ENCODE measurements around the gene COPS7A. TPM values are rescaled to one million over a fixed set of nuclear protein-coding genes. Genes with fewer than 3 reads are reported as not detected.
A peak's percentile ranks its signal among the peaks of the same experiment; 100 is the strongest.

Gene COPS7A
- total and polyA plus RNA-seq, 2 donors = 28.0 to 39.8 TPM

DNA sequence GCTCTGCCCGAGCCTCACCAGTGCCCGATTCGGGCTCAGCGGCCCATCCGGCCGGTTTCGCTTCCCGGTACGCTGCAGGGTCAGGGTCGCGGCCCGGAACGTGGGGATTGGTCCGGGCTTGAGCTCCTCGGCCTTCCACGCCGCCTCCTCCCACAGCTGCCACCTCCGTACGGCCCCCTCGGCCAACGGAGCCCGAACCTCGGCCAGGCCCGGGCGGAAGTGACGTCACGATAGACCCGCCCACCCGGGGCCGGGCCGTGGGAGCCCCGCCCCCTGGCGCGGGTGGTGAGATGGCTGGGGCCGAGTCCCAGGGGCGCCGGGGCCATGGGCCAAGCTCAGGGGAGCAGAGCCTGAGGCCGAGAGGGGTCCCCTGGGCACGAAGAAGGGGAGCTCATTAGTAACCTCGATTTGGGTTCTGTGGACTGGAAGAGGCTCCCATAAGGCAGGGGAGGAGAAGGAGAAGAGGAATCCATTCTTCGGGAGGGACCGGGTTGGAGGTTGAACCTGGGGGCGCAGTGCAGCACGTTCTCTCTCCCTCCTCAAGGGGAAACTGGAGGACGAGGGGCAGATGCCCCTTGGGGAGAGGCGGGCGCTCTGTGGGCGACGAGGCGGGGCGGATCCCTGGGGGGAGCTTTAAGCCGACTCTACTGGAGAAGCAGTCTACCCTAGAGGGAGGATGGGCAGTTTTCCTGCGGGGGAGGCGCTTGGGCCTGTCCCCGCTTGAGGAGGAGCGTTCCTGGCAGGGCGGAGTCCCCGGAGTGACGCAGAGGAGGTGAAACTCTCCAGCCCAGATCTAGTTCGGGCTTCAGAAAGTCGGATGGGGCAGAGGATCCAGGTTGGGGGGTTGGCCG is 29.3 kb downstream of the COPS7A start, which contains the start of gene MLF2:
TSS of gene MLF2 (minus strand) at position 221 of the 851 bp plus-strand sequence. CDS start 807 bp downstream, outside the sequence.
- Histone ChIP-seq H3K4me3 (ENCODE audit: low read length in 2 of 2) (peak within 1 kb of the TSS; percentile 84 to 91), H3K4me1 (ENCODE audit: control insufficient read depth in 2 of 2, insufficient read depth in 2 of 2, low read length in 2 of 2) (peaks cover 9 to 22% of the 10 kb centered on the region in 2 donors), H3K27me3 (ENCODE audit: control insufficient read depth in 2 of 2, insufficient read depth in 1 of 2, low read length in 1 of 2) (no peaks in the 10 kb centered on the region), H3K9me3 (ENCODE audit: control insufficient read depth in 2 of 2, insufficient read depth in 1 of 2, low read length in 1 of 2) (no peaks in the 10 kb centered on the region), H3K36me3 (ENCODE audit: control insufficient read depth in 2 of 2, insufficient read depth in 2 of 2, low read length in 1 of 2) (peaks cover 31 to 36% of the 10 kb centered on the region in 2 donors), H3K27ac (ENCODE audit: low read depth in 1 of 2, low read length in 1 of 2) (peak within 1 kb of the TSS; percentile 84 to 98)
- DNase-seq (ENCODE audit: low read depth in 6 of 9, low spot score in 9 of 9) = peak; percentile 88 to 97 (median 95)
- WGBS = under 1% methylated on average over 62 of the region's 62 CpGs

DNA sequence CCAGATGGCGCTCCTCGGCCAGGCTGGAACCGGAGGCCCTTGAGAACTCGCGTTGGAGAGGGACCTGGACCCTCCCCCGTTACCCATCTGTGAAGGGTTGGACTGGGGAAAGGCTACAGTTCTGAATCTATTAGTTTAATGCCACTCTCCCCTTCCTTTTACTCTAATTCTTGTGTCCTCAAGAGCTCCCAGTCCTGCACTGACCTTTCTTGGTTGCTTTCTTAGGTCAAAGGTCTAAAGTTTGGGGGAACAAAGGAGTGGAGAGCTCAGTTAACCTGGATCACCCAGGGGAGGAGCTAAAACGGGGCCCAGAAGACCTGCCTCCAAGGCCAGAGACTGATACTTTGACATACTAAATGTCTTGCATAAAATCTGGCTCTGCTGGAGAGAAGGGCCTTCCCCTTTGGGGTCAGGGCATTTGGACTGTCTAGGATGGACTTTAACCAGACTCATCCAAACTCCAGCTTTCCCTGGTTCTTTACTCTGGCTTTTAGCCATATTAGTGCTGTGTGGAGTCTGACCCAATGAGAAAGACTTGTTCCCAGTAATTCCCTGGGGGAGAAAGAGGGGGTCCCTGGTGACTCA is 30.0 kb downstream of the COPS7A start:
- DNase-seq (ENCODE audit: low read depth in 6 of 9, low spot score in 9 of 9) = no peak
- Histone ChIP-seq H3K27ac (ENCODE audit: low read depth in 1 of 2, low read length in 1 of 2) (peak overlapping the region in 1 of 2 donors; percentile 98), H3K4me1 (ENCODE audit: control insufficient read depth in 2 of 2, insufficient read depth in 2 of 2, low read length in 2 of 2) (peaks cover 13 to 29% of the 10 kb centered on the region in 2 donors), H3K9me3 (ENCODE audit: control insufficient read depth in 2 of 2, insufficient read depth in 1 of 2, low read length in 1 of 2) (no peaks in the 10 kb centered on the region), H3K36me3 (ENCODE audit: control insufficient read depth in 2 of 2, insufficient read depth in 2 of 2, low read length in 1 of 2) (peaks cover 24 to 29% of the 10 kb centered on the region in 2 donors), H3K4me3 (ENCODE audit: low read length in 2 of 2) (peak overlapping the region; percentile 84 to 91), H3K27me3 (ENCODE audit: control insufficient read depth in 2 of 2, insufficient read depth in 1 of 2, low read length in 1 of 2) (no peaks in the 10 kb centered on the region)
- 4% methylated on average over 7 of the region's 7 CpGs for WGBS

DNA sequence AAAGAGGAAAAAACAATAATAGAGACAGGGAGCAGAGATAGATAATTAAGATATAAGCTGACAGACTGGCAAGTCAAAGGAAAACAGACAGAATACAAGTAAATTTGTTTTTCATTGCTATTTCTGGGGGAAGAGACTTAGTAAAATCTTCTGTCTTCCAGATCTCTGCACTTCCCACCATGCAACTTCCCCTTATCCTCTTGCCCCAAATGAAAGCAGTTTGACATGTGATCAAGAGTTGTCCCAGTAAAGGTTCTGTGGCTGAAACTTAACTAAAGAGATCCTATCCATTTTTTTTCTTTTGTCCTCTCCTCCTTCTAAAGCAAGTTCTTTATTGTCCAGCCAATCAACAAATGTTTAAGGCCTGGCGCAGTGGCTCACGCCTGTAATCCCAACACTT is 30.6 kb downstream of the COPS7A start:
- no peak for DNase-seq (ENCODE audit: low read depth in 6 of 9, low spot score in 9 of 9)
- H3K4me1 ChIP-seq (ENCODE audit: control insufficient read depth in 2 of 2, insufficient read depth in 2 of 2, low read length in 2 of 2) = peaks cover 13 to 32% of the 10 kb centered on the region in 2 donors
- no peaks in the 10 kb centered on the region for H3K9me3 ChIP-seq (ENCODE audit: control insufficient read depth in 2 of 2, insufficient read depth in 1 of 2, low read length in 1 of 2)
- H3K36me3 ChIP-seq (ENCODE audit: control insufficient read depth in 2 of 2, insufficient read depth in 2 of 2, low read length in 1 of 2) = peaks cover 19 to 24% of the 10 kb centered on the region in 2 donors
- H3K27ac ChIP-seq (ENCODE audit: low read depth in 1 of 2, low read length in 1 of 2) = no peak overlapping the region
- H3K27me3 ChIP-seq (ENCODE audit: control insufficient read depth in 2 of 2, insufficient read depth in 1 of 2, low read length in 1 of 2) = no peaks in the 10 kb centered on the region
- H3K4me3 ChIP-seq (ENCODE audit: low read length in 2 of 2) = no peak overlapping the region
- 98% methylated on average over 2 of the region's 2 CpGs for WGBS

DNA sequence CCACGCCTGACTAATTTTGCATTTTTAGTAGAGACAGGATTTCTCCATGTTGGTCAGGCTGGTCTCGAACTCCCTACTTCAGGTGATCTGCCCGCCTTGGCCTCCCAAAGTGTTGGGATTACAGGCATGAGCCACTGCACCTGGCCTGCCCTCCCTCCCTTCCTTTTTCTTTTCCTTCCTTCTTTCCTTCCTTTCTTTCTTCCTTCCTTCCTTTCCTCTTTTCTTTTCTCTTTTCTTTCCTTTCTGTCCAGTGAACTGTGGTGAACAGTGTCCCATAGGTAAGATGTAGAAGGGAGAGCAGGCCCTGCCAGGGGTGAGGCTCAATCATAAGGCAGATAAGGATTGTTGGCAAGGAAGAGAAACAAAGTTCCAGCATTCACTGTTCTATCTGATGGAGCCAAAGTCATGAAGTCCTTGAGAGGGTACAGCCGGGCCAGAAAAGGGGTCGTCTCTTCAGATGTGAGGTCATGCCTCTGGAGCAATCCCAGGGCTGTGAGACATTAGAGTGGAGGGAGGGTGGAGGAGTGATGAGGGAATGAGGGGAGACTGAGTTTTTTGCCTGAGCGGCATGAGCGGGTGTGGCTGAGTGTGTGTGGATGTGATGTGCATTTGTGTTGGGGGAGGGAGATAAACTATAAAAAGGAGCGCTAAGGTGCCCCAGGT is 33.3 kb downstream of the COPS7A start:
- Histone ChIP-seq H3K27me3 (ENCODE audit: control insufficient read depth in 2 of 2, insufficient read depth in 1 of 2, low read length in 1 of 2) (peaks cover 0 to 4% of the 10 kb centered on the region in 2 donors), H3K27ac (ENCODE audit: low read depth in 1 of 2, low read length in 1 of 2) (no peak overlapping the region), H3K4me1 (ENCODE audit: control insufficient read depth in 2 of 2, insufficient read depth in 2 of 2, low read length in 2 of 2) (peaks cover 10 to 25% of the 10 kb centered on the region in 2 donors), H3K4me3 (ENCODE audit: low read length in 2 of 2) (no peak overlapping the region), H3K9me3 (ENCODE audit: control insufficient read depth in 2 of 2, insufficient read depth in 1 of 2, low read length in 1 of 2) (no peaks in the 10 kb centered on the region), H3K36me3 (ENCODE audit: control insufficient read depth in 2 of 2, insufficient read depth in 2 of 2, low read length in 1 of 2) (no peaks in the 10 kb centered on the region)
- DNase-seq (ENCODE audit: low read depth in 6 of 9, low spot score in 9 of 9) = no peak
- WGBS = 96% methylated on average over 8 of the region's 8 CpGs

DNA sequence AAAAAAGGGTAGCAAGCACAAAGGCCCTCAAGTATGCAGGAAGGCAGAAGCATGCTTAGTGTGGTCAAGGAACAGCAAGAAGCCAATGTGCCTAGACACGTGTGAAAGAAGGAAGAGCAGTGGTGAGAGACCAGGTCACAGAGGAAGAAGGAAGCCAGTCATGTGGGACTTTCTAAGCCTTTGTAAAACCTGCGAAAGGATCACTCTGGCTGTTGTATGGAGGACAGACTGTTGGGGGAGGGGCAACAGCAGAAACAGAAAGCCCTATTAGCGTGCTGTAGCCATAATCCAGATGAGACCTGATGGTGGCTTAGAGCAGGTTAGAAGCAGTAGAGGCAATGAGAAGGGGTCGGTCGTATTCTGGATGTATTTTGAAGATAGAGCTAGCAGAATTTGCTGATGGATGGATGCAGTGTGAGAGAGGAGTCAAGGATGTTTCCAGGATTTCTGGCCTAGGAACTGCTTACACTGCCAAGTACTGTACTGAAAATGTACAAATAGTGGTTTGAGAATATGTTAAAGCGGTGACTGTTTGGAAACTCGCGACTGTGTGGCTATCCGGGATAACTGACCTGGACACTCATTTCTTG is 34.8 kb downstream of the COPS7A start:
- Histone ChIP-seq H3K36me3 (ENCODE audit: control insufficient read depth in 2 of 2, insufficient read depth in 2 of 2, low read length in 1 of 2) (no peaks in the 10 kb centered on the region), H3K27ac (ENCODE audit: low read depth in 1 of 2, low read length in 1 of 2) (no peak overlapping the region), H3K9me3 (ENCODE audit: control insufficient read depth in 2 of 2, insufficient read depth in 1 of 2, low read length in 1 of 2) (no peaks in the 10 kb centered on the region), H3K4me1 (ENCODE audit: control insufficient read depth in 2 of 2, insufficient read depth in 2 of 2, low read length in 2 of 2) (peaks cover 7 to 17% of the 10 kb centered on the region in 2 donors), H3K27me3 (ENCODE audit: control insufficient read depth in 2 of 2, insufficient read depth in 1 of 2, low read length in 1 of 2) (peaks cover 0 to 6% of the 10 kb centered on the region in 2 donors), H3K4me3 (ENCODE audit: low read length in 2 of 2) (no peak overlapping the region)
- peak in 1 of 9 donors; percentile 55 for DNase-seq (ENCODE audit: low read depth in 6 of 9, low spot score in 9 of 9)
- WGBS = 89% methylated on average over 9 of the region's 9 CpGs

DNA sequence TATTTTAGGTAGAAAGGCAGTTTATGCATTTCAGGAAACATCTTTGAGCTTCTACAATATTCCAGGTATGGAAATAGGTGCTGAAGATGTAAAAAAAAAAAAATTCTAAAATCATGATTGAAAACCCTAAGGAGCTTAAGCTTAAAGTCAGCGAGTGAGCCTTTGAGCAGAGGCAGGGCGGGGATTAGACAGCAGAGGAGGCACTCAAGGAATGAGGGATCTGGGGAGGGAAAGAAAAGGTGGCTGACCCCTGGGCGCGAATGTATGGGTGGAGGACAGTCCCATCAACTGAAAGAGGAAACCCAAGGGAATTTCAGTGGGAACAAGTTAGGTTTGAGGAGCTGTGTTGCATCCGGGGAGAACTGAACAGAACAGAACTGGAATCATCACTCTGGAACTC is 35.9 kb downstream of the COPS7A start:
- DNase-seq (ENCODE audit: low read depth in 6 of 9, low spot score in 9 of 9) = no peak
- H3K4me1 ChIP-seq (ENCODE audit: control insufficient read depth in 2 of 2, insufficient read depth in 2 of 2, low read length in 2 of 2) = peaks cover 12 to 23% of the 10 kb centered on the region in 2 donors
- H3K36me3 ChIP-seq (ENCODE audit: control insufficient read depth in 2 of 2, insufficient read depth in 2 of 2, low read length in 1 of 2) = no peaks in the 10 kb centered on the region
- no peaks in the 10 kb centered on the region for H3K9me3 ChIP-seq (ENCODE audit: control insufficient read depth in 2 of 2, insufficient read depth in 1 of 2, low read length in 1 of 2)
- 99% methylated on average over 5 of the region's 5 CpGs for WGBS
- H3K27me3 ChIP-seq (ENCODE audit: control insufficient read depth in 2 of 2, insufficient read depth in 1 of 2, low read length in 1 of 2) = peaks cover 2 to 17% of the 10 kb centered on the region in 2 donors
- H3K27ac ChIP-seq (ENCODE audit: low read depth in 1 of 2, low read length in 1 of 2) = no peak overlapping the region
- H3K4me3 ChIP-seq (ENCODE audit: low read length in 2 of 2) = no peak overlapping the region

DNA sequence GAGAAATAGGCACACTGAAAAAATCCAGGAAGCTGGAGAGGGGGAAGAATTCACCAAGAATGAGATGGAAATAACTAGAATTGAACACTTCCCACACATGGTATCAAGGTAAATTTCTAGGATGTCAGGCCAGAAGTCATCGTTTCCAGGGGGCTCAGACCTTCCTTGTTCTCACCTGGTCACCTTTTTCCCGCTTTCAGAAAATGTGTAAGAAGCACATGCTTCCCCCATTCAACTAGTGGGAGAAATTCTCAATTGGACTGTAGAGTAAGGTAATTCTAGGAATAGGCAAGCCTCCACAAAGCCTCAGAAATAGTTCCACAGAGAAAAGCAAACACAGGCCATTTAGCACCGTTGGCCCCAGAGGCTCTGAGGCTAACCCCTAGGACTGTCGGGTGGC is 39.5 kb downstream of the COPS7A start:
- Histone ChIP-seq H3K9me3 (ENCODE audit: control insufficient read depth in 2 of 2, insufficient read depth in 1 of 2, low read length in 1 of 2) (peaks cover 0 to 3% of the 10 kb centered on the region in 2 donors), H3K4me3 (ENCODE audit: low read length in 2 of 2) (no peak overlapping the region), H3K4me1 (ENCODE audit: control insufficient read depth in 2 of 2, insufficient read depth in 2 of 2, low read length in 2 of 2) (peaks cover 29 to 49% of the 10 kb centered on the region in 2 donors), H3K27me3 (ENCODE audit: control insufficient read depth in 2 of 2, insufficient read depth in 1 of 2, low read length in 1 of 2) (peaks cover 17 to 47% of the 10 kb centered on the region in 2 donors), H3K27ac (ENCODE audit: low read depth in 1 of 2, low read length in 1 of 2) (peak overlapping the region in 1 of 2 donors; percentile 45), H3K36me3 (ENCODE audit: control insufficient read depth in 2 of 2, insufficient read depth in 2 of 2, low read length in 1 of 2) (no peaks in the 10 kb centered on the region)
- 89% methylated on average over 4 of the region's 4 CpGs for WGBS
- DNase-seq (ENCODE audit: low read depth in 6 of 9, low spot score in 9 of 9) = no peak

DNA sequence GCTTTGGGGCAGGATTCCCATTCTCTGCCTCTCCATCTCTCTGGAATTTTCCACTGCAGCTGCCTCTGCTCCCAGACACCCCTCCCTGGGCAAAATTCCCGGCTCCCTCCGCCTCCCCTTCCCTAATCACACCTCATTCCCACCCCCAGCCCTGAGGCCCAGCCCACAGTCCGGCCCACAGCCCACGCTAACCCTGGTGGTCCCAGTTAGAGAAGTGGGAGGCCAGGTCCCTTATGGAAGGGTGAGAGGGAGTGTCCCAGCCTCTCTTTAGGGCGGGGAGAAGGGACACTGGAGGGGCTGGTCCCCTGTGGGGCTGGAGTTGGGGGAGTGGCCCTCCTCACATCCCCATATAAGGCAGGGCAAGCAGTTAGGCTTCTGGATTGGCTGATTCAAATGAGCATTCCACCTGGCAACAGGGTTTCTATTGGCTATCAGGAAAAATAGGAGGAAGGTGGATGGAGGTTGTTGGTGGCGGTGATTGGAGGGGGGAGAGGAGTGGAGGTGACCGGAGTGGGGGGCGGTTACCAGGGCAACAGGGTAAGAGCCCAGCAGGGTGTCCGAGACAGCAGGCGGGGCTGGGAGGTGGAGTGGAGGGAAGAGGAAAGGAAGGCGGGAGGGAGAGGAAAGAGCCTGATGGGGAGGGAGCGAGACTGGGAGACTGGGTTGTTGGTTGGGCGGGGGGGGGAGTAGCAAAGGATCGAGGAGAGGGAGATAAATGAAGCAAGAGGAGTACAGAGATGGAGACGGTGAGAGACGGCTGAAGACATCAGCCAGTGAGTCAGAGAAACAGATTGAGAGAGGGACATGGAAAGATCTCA is 40.4 kb downstream of the COPS7A start:
- 16% methylated on average over 15 of the region's 16 CpGs for WGBS
- peak in 6 of 9 donors; percentile 75 to 92 (median 80) for DNase-seq (ENCODE audit: low read depth in 6 of 9, low spot score in 9 of 9)
- peaks cover 17 to 56% of the 10 kb centered on the region in 2 donors for H3K27me3 ChIP-seq (ENCODE audit: control insufficient read depth in 2 of 2, insufficient read depth in 1 of 2, low read length in 1 of 2)
- peak overlapping the region; percentile 2 to 10 for H3K4me3 ChIP-seq (ENCODE audit: low read length in 2 of 2)
- H3K9me3 ChIP-seq (ENCODE audit: control insufficient read depth in 2 of 2, insufficient read depth in 1 of 2, low read length in 1 of 2) = peaks cover 0 to 3% of the 10 kb centered on the region in 2 donors
- peaks cover 26 to 50% of the 10 kb centered on the region in 2 donors for H3K4me1 ChIP-seq (ENCODE audit: control insufficient read depth in 2 of 2, insufficient read depth in 2 of 2, low read length in 2 of 2)
- no peaks in the 10 kb centered on the region for H3K36me3 ChIP-seq (ENCODE audit: control insufficient read depth in 2 of 2, insufficient read depth in 2 of 2, low read length in 1 of 2)
- peak overlapping the region in 1 of 2 donors; percentile 45 for H3K27ac ChIP-seq (ENCODE audit: low read depth in 1 of 2, low read length in 1 of 2)
